ENCODE measurements around the gene ATP6V1F. TPM values are rescaled to one million over a fixed set of nuclear protein-coding genes. Genes with fewer than 3 reads are reported as not detected.

ATP6V1F gene
- total RNA-seq, 2 experiments from 2014 or later = 108 to 155 TPM

DNA sequence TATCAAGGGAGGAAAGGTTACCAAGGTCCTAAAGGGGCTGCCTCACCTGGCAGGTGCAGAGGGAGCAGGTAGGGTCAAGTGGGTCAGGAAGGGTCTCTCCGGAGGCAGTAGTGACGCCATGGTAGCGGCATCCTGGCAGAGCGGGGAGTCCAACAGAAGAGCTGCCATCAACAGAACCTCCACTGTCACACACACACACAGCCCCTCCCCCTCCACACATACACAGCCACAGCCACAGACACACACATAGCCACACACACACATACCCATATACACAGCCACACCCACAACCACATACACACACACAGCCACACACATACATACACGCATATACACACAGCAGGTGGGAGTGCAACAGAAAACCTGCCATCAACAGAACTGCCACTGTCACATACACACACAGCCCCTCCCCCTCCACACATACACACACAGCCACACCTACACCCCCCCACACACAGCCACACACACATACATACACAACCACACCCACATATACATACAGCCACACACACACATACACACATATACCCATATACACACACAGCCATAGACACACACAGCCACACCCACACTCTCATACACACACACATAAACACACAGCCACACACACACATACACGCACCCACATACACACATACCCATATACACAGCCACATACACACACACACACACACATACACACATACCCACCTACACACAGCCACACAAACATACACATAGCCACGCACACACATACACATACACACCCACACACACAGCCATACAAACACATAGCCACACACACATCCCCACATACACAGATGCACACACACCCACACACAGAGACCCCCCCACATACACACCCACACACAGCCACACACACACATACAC is 24.7 kb downstream of the ATP6V1F start:
- no peaks in the 10 kb centered on the region for H3K9me3 ChIP-seq (ENCODE audit: low read length)
- CTCF ChIA-PET (ENCODE audit: unreplicated experiment) = no interaction called here
- no peak overlapping the region for H3K4me2 ChIP-seq (ENCODE audit: low read length)
- peaks cover 8% of the 10 kb centered on the region for H3K4me1 ChIP-seq (ENCODE audit: insufficient read depth, low read length, poor library complexity, severe bottlenecking)
- no peak overlapping the region for H3K27ac ChIP-seq (ENCODE audit: low read depth, low read length, poor library complexity, severe bottlenecking)
- POLR2A ChIA-PET = no interaction called here
- no peak overlapping the region for H3K4me3 ChIP-seq (ENCODE audit: low read depth, low read length, poor library complexity, severe bottlenecking)
- no peaks in the 10 kb centered on the region for H3K36me3 ChIP-seq (ENCODE audit: insufficient read depth, low read length)
- H3K79me2 ChIP-seq (ENCODE audit: insufficient read depth, low read depth, low read length) = no peaks in the 10 kb centered on the region
- BruUV-seq (replicated peaks) = no TSS peak
- TF ChIP-seq, protein P1, sequence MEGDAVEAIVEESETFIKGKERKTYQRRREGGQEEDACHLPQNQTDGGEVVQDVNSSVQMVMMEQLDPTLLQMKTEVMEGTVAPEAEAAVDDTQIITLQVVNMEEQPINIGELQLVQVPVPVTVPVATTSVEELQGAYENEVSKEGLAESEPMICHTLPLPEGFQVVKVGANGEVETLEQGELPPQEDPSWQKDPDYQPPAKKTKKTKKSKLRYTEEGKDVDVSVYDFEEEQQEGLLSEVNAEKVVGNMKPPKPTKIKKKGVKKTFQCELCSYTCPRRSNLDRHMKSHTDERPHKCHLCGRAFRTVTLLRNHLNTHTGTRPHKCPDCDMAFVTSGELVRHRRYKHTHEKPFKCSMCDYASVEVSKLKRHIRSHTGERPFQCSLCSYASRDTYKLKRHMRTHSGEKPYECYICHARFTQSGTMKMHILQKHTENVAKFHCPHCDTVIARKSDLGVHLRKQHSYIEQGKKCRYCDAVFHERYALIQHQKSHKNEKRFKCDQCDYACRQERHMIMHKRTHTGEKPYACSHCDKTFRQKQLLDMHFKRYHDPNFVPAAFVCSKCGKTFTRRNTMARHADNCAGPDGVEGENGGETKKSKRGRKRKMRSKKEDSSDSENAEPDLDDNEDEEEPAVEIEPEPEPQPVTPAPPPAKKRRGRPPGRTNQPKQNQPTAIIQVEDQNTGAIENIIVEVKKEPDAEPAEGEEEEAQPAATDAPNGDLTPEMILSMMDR (conservative IDR thresholded peaks at IDR 0.05; ENCODE audit: low read length) = no peak
- no peak for TF ChIP-seq EZH2phosphoT487 (IDR thresholded peaks at IDR 0.05; ENCODE audit: borderline replicate concordance, low read depth, low read length)
- H3K9me2 ChIP-seq (ENCODE audit: insufficient read depth, low read length) = no peaks in the 10 kb centered on the region
- H4K20me1 ChIP-seq (ENCODE audit: insufficient read depth, low read length) = no peaks in the 10 kb centered on the region
- no peak for DNase-seq (ENCODE audit: low spot score)
- H2AFZ ChIP-seq (ENCODE audit: low read length) = no peak overlapping the region
- intact Hi-C loops (cut with micrococcal nuclease; ENCODE audit: unreplicated experiment) = no loop called here

DNA sequence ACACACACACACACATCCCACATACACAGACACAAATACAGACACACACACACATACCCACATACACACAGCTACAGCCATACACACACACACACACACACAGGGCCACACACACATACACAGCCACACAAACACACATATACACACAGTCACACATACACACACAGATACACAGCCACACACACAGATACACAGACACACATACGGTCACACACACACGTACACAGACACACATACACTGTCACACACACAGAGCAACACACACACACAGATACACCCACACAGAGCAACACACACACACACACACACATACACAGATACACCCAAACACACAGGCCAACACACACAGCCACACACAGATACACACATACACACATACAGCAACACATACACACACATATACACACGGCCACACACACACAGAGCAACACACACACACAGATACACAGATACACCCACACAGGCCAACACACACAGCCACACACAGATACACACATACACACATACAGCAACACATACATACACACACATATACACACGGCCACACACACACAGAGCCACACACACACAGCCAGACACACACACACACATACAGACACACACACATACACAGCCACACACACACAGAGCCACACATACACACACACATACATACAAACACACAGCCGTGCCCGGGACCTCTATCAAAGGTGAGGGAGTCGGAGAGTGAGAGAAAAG is 25.5 kb downstream of the ATP6V1F start:
- Histone ChIP-seq H4K20me1 (ENCODE audit: insufficient read depth, low read length) (no peaks in the 10 kb centered on the region), H3K27ac (ENCODE audit: low read depth, low read length, poor library complexity, severe bottlenecking) (no peak overlapping the region), H3K36me3 (ENCODE audit: insufficient read depth, low read length) (no peaks in the 10 kb centered on the region), H3K4me3 (ENCODE audit: low read depth, low read length, poor library complexity, severe bottlenecking) (no peak overlapping the region), H2AFZ (ENCODE audit: low read length) (no peak overlapping the region), H3K9me2 (ENCODE audit: insufficient read depth, low read length) (no peaks in the 10 kb centered on the region), H3K4me1 (ENCODE audit: insufficient read depth, low read length, poor library complexity, severe bottlenecking) (peaks cover 8% of the 10 kb centered on the region), H3K4me2 (ENCODE audit: low read length) (no peak overlapping the region), H3K79me2 (ENCODE audit: insufficient read depth, low read depth, low read length) (no peaks in the 10 kb centered on the region), H3K9me3 (ENCODE audit: low read length) (no peaks in the 10 kb centered on the region)
- no peak for DNase-seq (ENCODE audit: low spot score)
- BruUV-seq (replicated peaks) = no TSS peak
- no peak for TF ChIP-seq EZH2phosphoT487 (IDR thresholded peaks at IDR 0.05; ENCODE audit: borderline replicate concordance, low read depth, low read length)
- TF ChIP-seq, protein P1 (conservative IDR thresholded peaks at IDR 0.05; ENCODE audit: low read length) = no peak
- POLR2A ChIA-PET = no interaction called here
- intact Hi-C loops (cut with micrococcal nuclease; ENCODE audit: unreplicated experiment) = no loop called here
- CTCF ChIA-PET (ENCODE audit: unreplicated experiment) = no interaction called here

DNA sequence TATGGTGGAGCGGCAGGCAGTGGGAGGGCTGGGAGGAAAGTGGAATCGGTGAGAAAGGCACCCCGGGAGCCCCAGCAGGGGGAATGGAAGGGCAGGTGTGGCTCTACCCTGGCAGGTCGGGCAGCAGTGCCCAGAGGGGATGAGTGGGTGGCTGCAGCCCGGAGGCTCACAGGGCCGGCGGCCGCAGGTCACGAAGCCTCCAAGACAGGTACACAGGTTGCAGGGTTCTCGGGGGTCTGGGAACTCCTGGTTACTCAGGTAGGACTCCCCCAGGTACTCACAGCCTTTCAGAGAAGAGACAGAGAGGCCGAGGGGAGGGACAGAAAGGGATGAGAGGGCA is 26.1 kb downstream of the ATP6V1F start:
- DNase-seq (ENCODE audit: low spot score) = no peak
- Histone ChIP-seq H2AFZ (ENCODE audit: low read length) (no peak overlapping the region), H3K4me2 (ENCODE audit: low read length) (no peak overlapping the region), H3K4me1 (ENCODE audit: insufficient read depth, low read length, poor library complexity, severe bottlenecking) (peaks cover 7% of the 10 kb centered on the region), H3K4me3 (ENCODE audit: low read depth, low read length, poor library complexity, severe bottlenecking) (no peak overlapping the region), H3K79me2 (ENCODE audit: insufficient read depth, low read depth, low read length) (no peaks in the 10 kb centered on the region), H4K20me1 (ENCODE audit: insufficient read depth, low read length) (no peaks in the 10 kb centered on the region), H3K27ac (ENCODE audit: low read depth, low read length, poor library complexity, severe bottlenecking) (no peak overlapping the region), H3K9me3 (ENCODE audit: low read length) (no peaks in the 10 kb centered on the region), H3K36me3 (ENCODE audit: insufficient read depth, low read length) (no peaks in the 10 kb centered on the region), H3K9me2 (ENCODE audit: insufficient read depth, low read length) (no peaks in the 10 kb centered on the region)
- TF ChIP-seq, protein P1 (conservative IDR thresholded peaks at IDR 0.05; ENCODE audit: low read length) = no peak
- TF ChIP-seq EZH2phosphoT487 (IDR thresholded peaks at IDR 0.05; ENCODE audit: borderline replicate concordance, low read depth, low read length) = no peak
- CTCF ChIA-PET (ENCODE audit: unreplicated experiment) = no interaction called here
- POLR2A ChIA-PET = no interaction called here
- intact Hi-C loops (cut with micrococcal nuclease; ENCODE audit: unreplicated experiment) = no loop called here
- no TSS peak for BruUV-seq (replicated peaks)

All from OCI-LY7 (cell line).